Measurements from ENCODE around the gene TMEM150C.

The TMEM150C gene

GRCh38 chr4:82436130-82436529 is 125.7 kb downstream of the TMEM150C start:
- DNase-seq (ENCODE audit: low read depth in 1 of 2, low spot score in 1 of 2): no peak
- no peak overlapping the region for H3K4me3 ChIP-seq (replicated peaks; ENCODE audit: insufficient read depth, low read length)
- H3K27me3 ChIP-seq (ENCODE audit: insufficient read depth, poor library complexity, severe bottlenecking): no peaks in the 10 kb centered on the region
- no peak overlapping the region for H3K27ac ChIP-seq (replicated peaks)
- TF ChIP-seq, protein P1, sequence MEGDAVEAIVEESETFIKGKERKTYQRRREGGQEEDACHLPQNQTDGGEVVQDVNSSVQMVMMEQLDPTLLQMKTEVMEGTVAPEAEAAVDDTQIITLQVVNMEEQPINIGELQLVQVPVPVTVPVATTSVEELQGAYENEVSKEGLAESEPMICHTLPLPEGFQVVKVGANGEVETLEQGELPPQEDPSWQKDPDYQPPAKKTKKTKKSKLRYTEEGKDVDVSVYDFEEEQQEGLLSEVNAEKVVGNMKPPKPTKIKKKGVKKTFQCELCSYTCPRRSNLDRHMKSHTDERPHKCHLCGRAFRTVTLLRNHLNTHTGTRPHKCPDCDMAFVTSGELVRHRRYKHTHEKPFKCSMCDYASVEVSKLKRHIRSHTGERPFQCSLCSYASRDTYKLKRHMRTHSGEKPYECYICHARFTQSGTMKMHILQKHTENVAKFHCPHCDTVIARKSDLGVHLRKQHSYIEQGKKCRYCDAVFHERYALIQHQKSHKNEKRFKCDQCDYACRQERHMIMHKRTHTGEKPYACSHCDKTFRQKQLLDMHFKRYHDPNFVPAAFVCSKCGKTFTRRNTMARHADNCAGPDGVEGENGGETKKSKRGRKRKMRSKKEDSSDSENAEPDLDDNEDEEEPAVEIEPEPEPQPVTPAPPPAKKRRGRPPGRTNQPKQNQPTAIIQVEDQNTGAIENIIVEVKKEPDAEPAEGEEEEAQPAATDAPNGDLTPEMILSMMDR (IDR thresholded peaks at IDR 0.05; ENCODE audit: insufficient read depth, low read length): no peak
- TF ChIP-seq, protein P2, sequence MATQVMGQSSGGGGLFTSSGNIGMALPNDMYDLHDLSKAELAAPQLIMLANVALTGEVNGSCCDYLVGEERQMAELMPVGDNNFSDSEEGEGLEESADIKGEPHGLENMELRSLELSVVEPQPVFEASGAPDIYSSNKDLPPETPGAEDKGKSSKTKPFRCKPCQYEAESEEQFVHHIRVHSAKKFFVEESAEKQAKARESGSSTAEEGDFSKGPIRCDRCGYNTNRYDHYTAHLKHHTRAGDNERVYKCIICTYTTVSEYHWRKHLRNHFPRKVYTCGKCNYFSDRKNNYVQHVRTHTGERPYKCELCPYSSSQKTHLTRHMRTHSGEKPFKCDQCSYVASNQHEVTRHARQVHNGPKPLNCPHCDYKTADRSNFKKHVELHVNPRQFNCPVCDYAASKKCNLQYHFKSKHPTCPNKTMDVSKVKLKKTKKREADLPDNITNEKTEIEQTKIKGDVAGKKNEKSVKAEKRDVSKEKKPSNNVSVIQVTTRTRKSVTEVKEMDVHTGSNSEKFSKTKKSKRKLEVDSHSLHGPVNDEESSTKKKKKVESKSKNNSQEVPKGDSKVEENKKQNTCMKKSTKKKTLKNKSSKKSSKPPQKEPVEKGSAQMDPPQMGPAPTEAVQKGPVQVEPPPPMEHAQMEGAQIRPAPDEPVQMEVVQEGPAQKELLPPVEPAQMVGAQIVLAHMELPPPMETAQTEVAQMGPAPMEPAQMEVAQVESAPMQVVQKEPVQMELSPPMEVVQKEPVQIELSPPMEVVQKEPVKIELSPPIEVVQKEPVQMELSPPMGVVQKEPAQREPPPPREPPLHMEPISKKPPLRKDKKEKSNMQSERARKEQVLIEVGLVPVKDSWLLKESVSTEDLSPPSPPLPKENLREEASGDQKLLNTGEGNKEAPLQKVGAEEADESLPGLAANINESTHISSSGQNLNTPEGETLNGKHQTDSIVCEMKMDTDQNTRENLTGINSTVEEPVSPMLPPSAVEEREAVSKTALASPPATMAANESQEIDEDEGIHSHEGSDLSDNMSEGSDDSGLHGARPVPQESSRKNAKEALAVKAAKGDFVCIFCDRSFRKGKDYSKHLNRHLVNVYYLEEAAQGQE (IDR thresholded peaks at IDR 0.05; ENCODE audit: insufficient replicate concordance, low read depth): no peak
- no peak for TF ChIP-seq GABPA (IDR thresholded peaks at IDR 0.05; ENCODE audit: low read depth)
- no peak for TF ChIP-seq SPI1 (IDR thresholded peaks at IDR 0.05; ENCODE audit: borderline replicate concordance, low read depth)

GRCh38 chr4:82434949-82435348 is 126.8 kb downstream of the TMEM150C start:
- no peak for TF ChIP-seq GABPA (IDR thresholded peaks at IDR 0.05; ENCODE audit: low read depth)
- TF ChIP-seq, protein P1 (IDR thresholded peaks at IDR 0.05; ENCODE audit: insufficient read depth, low read length): no peak
- TF ChIP-seq SPI1 (IDR thresholded peaks at IDR 0.05; ENCODE audit: borderline replicate concordance, low read depth): no peak
- no peak overlapping the region for H3K4me3 ChIP-seq (replicated peaks; ENCODE audit: insufficient read depth, low read length)
- H3K27ac ChIP-seq (replicated peaks): no peak overlapping the region
- DNase-seq (ENCODE audit: low read depth in 1 of 2, low spot score in 1 of 2): no peak
- no peaks in the 10 kb centered on the region for H3K27me3 ChIP-seq (ENCODE audit: insufficient read depth, poor library complexity, severe bottlenecking)

DNA sequence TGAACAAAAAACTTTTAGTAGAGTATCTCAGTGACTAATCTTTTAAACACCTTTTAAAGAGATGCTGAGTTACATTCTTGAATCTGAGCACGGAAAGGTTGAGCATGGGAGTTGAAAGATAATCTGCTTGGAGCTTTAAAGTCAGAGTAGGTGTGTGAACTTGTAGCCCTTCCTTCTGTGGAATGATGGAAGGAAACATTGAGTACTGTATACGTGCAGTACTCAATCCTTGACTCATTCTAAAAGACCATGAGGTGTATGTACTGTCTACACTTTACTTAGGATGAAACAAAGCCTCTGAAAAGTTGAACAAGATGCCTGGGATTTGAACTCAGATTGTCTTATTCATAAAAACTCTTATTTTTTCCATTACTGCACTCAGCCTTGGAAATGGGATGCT is 128.0 kb downstream of the TMEM150C start:
- TF ChIP-seq, protein P1 (IDR thresholded peaks at IDR 0.05; ENCODE audit: insufficient read depth, low read length): no peak
- TF ChIP-seq SPI1 (IDR thresholded peaks at IDR 0.05; ENCODE audit: borderline replicate concordance, low read depth) (no peak), POLR2AphosphoS5 (IDR thresholded peaks at IDR 0.05; ENCODE audit: low read depth) (no peak), GABPA (IDR thresholded peaks at IDR 0.05; ENCODE audit: low read depth) (no peak)
- TF ChIP-seq, protein P2 (IDR thresholded peaks at IDR 0.05; ENCODE audit: insufficient replicate concordance, low read depth): no peak

More for the DNA sequence above, 128.0 kb downstream of the TMEM150C start:
- no peak overlapping the region for H3K4me3 ChIP-seq (replicated peaks; ENCODE audit: insufficient read depth, low read length)
- DNase-seq (ENCODE audit: low read depth in 1 of 2, low spot score in 1 of 2): no peak
- no peak overlapping the region for H3K27ac ChIP-seq (replicated peaks)
- H3K27me3 ChIP-seq (ENCODE audit: insufficient read depth, poor library complexity, severe bottlenecking): no peaks in the 10 kb centered on the region
